HG03354 (cell line): Measurements from ENCODE around the gene VPS52.

Experiments
- ATAC-seq: cut with Tn5 transposase; IDR thresholded peaks from one replicate; pipeline ENCODE4 v1.9.1; 2021; ENCODE audit warnings: mild to moderate bottlenecking; ENCODE audit not compliant: unreplicated experiment, poor library complexity, severe bottlenecking

VPS52 gene

GRCh38 chr6:33201935-33202334, 69.7 kb downstream of the VPS52 start:
- no peak for ATAC-seq

- no peak for ATAC-seq
These were observed 70.5 kb downstream of the VPS52 start for GRCh38 chr6:33201147-33201545.
